Measurements from ENCODE around the gene ZBTB20. TPM values are rescaled to one million over a fixed set of nuclear protein-coding genes. Genes with fewer than 3 reads are reported as not detected.

Gene ZBTB20
- total RNA-seq, 1 donor from 2014 or later = 110 TPM

DNA sequence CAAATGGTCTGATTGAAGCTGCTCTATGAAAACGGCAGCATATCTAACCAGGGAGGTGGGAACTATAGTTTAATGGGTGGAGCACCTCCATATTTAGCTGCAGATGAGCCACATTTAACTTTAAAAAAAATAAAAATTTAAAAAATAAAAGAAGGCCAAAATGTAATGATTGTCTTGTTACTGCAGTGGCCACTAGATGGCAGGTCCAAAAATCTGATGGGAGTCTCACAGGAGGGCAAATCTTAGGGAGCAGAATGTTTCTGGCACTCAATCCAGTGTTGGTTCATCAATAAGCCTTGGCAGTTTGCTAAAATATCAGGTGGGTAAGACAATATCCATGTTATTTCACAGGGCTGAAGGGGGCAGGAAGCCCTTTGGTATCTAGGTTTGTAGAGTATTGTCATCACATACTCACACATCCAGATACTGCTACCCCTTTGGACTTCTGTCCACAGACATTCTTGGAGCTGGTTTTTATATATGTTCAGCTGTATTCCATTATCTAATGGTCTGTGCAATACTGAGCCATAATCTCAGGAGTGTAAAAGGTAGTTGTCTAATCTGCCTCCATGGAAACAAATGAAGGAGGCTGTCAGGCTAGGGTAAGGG lies 619.9 kb downstream of the ZBTB20 start:
- DNase-seq (ENCODE audit: low spot score) = no peak

DNA sequence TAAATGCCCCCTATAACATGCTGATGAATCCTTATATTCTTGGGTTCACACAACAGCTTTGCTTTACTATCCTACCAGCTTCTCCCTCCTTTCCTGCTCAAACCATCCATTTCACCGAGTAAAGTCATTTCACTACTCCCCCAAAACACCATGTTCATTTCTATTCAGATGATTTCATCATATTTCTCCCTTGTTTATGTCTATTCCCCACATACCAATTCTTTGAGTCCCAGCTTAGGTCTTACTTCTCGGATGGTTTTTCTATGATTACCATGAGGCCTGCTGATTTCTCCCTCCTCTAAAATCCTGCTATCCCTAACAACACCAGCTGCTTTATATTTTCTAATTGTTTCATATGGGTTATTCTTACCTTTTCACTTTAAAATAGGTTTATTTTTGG lies 621.8 kb downstream of the ZBTB20 start:
- DNase-seq (ENCODE audit: low spot score) = no peak

DNA sequence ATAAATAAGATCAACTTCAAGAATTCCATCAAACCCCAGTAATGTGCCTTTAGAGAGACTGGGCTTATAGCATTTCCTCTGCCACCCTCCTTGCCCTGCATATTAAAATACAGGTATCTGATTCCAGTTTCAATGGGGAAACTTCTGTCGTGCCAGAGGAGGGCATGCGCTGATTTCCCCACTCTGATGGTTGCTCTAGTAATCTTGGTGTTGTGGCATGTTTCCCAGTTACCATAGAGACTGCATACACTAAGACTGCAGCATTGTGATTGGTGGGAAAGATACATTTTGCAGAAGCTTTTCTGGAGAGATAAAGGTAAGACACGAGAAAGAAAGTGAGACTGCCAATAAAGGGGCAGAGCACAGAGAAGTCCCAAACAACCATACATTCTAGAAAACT lies 627.7 kb downstream of the ZBTB20 start:
- DNase-seq (ENCODE audit: low spot score) = no peak

DNA sequence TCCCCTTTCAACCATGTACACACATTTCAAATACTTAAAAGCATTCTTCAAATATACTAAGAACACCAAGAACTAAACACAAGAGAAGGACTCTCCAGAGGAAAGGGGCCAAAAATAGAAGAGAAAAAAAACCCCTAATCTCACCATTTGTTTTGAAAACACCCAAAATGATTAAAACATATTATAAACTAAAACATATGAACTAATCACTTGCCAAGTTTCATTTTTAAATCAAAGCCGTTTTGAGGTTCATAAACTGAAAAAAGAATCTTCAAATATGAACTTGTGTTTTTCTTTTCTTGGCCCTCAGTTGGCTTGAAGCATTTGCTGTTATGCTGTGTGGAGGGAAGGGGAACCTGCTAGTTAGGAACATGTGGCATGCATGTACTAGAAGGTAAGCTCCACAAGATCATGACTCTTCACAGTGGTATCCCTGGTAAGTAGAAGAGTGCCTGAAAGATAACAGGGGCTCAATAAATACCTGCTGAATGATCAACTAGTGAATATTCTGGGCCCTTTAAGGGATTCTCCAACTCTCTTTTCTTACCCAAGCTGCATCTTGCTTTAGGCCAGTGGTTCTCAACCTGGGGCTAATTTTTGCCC lies 628.8 kb downstream of the ZBTB20 start:
- no peak for DNase-seq (ENCODE audit: low spot score)

GRCh38 chr3:114510201-114510600 lies 636.9 kb downstream of the ZBTB20 start:
- DNase-seq (ENCODE audit: low spot score) = no peak

GRCh38 chr3:114509756-114510155 lies 637.3 kb downstream of the ZBTB20 start:
- DNase-seq (ENCODE audit: low spot score) = no peak

DNA sequence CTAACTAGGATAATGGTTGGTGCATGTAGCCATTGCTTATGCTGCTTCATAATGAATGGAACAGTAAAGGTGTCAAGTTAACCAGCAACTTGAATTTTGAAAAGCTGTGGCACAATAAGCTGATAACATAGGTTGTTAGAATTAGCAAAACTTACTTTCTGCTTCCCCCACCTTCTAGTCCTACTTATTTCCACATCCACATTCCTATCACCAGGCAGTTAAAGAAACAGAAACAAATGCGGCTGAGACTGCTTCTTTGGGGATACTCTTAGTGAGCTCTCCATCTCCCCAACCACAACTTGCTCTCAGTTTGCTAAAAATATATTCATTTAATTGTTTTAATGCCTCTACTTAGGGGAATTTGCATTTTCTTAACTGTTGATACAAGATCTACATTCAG lies 638.1 kb downstream of the ZBTB20 start:
- no peak for DNase-seq (ENCODE audit: low spot score)

- no peak for DNase-seq (ENCODE audit: low spot score)
Measured at GRCh38 chr3:114508208-114508607, 638.9 kb downstream of the ZBTB20 start.

DNA sequence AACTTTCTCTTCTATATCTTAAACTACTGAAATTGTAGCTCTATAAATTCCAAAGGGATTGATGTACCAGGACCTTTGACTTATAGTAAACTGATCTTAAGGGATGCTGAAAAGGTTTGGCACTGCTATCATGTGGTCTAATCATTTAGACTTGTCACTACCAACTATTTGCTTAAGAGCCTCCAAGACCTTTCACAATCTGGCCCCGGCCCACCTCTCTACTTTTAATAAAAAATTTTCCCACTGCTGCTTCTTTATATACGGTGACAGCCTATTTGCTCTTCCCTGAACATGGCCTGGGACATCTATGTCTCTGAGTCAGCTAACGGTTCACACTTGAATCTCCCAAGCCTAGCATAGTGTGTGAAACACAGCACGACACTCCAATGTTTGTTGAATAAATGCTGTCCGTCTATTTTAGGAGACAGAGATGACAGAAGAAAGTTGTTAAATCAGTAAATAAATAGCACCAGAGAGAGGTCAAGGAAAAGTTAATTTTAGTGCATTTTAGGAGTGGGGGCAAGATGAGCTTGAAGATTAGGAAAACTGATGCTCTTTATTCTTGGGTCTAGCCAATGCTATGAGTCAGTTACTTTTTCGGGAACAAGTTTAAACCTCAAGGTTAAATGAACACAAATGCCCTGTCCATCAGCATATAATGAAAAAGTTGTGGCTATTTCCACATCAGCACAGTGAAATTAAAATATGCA lies 640.3 kb downstream of the ZBTB20 start:
- DNase-seq (ENCODE audit: low spot score) = no peak

- DNase-seq (ENCODE audit: low spot score) = no peak
Measured at GRCh38 chr3:114504941-114505628, 642.0 kb downstream of the ZBTB20 start.

GRCh38 chr3:114502204-114502603 lies 644.9 kb downstream of the ZBTB20 start:
- no peak for DNase-seq (ENCODE audit: low spot score)

- no peak for DNase-seq (ENCODE audit: low spot score)
Measured at GRCh38 chr3:114499976-114500375, 647.1 kb downstream of the ZBTB20 start.

DNA sequence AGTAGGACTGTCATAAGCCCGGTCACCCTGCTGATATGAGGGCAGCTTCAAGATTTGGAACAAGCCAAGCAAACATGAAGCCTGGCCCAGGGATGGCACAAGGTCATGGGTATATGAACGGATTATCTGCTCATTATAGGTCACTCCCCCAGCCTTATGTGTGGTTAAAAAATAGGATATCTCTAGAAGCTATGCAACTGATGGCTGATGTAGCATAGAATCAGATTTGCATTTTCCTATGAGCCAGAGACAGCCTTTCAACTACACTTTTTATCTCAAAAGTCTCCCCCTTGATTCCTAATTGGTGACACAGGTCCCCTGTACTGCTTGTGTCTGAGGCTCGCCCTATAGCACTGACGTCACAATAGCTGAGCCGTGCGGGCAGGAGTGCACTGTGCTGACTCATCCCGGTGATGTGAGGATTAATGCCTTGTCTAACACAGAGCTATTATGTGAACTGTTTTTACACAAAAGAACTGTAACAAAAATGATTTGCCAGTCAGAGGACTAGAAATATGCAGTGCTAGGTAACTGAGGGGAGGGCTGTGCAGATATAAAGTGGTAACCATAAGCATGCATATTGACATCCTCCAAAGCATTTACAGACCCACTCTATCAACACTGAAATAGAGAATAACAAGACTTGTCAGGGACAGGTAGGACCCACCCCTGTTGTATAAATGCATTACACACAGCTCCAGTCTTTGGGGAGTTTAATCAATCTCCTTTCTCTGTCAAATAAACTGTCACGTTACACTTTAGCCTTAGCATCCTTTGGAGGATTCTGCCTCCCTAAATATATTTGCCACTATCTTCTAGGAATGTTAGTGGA lies 648.3 kb downstream of the ZBTB20 start:
- no peak for DNase-seq (ENCODE audit: low spot score)

DNA sequence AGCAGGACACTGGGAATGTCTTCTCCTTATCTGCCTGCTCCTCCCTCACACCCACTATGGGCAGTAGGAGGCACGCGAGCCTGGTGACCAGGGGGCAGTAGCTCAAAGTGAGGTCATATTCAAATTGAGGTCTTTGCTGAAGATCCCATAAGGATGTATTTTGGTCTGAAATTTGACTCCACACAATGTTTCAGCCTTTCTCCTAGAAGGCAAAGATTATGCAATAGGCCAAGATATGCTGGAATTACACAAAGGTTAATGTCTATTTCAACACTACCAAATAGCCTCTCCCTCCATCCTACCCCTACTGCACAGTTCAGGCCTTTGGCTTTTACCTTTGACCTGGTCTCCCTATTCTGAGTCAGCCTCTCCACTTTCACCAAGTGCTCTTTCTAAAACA lies 650.2 kb downstream of the ZBTB20 start:
- no peak for DNase-seq (ENCODE audit: low spot score)

GRCh38 chr3:114496466-114496865 lies 650.6 kb downstream of the ZBTB20 start:
- DNase-seq (ENCODE audit: low spot score) = no peak

- no peak for DNase-seq (ENCODE audit: low spot score)
Measured at GRCh38 chr3:114496021-114496434, 651.1 kb downstream of the ZBTB20 start.

DNA sequence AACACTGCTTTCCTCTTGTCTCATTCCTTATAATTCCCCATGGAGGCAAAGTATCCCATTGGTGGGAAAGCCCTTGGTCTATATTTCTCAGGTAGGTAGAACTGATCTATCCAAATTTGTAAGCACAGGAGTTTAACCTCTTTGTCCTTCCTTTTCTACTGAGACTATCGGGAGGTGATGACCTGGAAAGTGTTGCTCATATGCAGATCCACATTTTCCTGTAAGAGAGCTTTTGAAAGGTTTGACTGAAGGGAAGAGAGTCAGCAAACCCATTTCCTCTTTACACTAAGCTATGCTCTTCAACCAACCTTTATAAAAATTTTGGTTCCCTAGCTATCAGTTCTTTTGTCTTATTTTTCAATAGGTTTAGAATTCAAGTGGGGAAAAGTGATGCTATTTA lies 652.6 kb downstream of the ZBTB20 start:
- no peak for DNase-seq (ENCODE audit: low spot score)

DNA sequence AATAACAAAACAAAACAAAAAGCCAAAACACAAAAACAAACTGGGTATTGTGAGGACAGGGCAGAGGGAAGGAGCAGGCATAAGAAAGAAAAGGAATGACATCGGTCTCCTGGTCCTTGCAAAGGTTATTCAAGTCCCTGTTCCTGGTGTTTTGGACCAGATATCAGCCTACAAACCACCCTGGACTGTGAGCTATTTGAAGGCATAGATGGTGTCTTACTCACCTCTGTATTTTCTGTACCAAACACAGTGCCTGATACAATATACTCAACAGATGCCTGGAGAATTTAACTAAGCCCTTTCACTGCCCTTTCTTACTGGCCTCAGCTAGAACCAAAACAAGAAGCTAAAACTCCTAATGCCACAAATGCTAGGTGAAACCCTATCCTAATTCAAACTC lies 656.3 kb downstream of the ZBTB20 start:
- DNase-seq (ENCODE audit: low spot score) = no peak

GRCh38 chr3:114487502-114487901 lies 659.6 kb downstream of the ZBTB20 start:
- DNase-seq (ENCODE audit: low spot score) = no peak

DNA sequence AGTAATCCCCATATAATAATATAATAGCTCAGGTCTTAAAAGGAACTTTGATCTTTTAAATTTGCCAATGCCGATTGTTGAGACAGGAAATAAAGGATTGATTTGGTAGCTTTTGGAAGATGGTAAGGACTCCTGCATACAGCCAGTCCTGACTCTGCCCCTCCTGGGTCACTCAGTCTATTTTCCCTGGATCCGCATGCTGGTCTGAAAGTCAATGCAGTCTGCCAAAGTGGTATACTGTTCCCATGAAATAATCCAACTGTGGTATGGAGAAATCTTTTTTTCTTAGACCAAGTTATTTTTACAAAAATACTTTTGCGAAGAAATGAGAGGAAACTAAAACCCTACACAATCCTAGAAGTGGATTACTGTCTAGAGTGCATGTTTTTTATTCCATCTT lies 662.2 kb downstream of the ZBTB20 start:
- DNase-seq (ENCODE audit: low spot score) = no peak

- no peak for DNase-seq (ENCODE audit: low spot score)
Measured at GRCh38 chr3:114481113-114481512, 666.0 kb downstream of the ZBTB20 start.

GRCh38 chr3:114480442-114480841 lies 666.6 kb downstream of the ZBTB20 start:
- DNase-seq (ENCODE audit: low spot score) = no peak
